HG03571 (cell line): ENCODE data around the gene PRLR.
"Not testable (repeated sequence)": the region's sequence is repeated elsewhere in the genome, so short reads cannot be mapped to it uniquely, and the experiment has no call there.

Source experiments
- ATAC-seq: cut with Tn5 transposase; IDR thresholded peaks from one replicate; pipeline ENCODE4 v1.9.1; 2021; ENCODE audit not compliant: unreplicated experiment

The PRLR gene

DNA sequence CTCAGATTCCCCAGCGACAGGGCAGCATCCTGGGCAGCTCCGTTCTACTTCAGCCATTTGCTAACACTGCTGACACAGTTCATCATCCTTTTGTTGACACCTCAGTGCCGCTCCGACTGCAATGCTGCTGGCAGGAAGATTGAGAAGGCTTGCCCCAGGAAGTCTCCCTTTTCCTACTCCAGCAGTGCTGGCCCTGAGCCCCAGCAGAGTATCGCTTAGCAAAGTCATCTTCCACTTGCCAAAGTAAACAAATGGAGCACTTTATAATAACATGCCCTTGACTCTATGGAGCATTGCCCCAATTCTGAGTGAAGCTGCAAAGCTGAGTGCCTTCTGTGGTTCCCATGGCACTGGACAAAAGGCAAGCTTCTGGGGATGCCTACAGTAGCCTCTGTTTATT is 32.2 kb downstream of the PRLR start:
- ATAC-seq = no peak

DNA sequence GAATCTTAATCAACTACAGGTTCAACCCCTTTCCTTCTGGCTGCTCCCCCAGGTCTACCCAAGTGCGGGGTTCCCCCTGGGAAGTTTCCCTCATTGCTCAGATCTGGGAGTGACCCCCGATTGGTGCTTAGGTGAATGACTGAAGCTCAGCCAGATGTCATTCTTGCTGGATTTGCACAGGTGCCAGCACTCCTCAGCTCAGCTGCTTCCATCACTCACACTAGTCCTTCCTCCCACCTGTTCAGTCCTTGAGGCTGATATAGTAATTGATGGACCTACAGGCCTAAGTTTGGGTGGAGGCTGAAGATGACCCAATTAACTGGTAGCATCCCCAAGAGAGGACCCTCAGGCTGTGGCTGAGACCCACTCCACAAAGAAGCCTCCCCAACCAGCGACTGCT is 32.9 kb downstream of the PRLR start:
- no peak for ATAC-seq

- no peak for ATAC-seq
Measured at GRCh38 chr5:35195472-35195852, 34.8 kb downstream of the PRLR start.

DNA sequence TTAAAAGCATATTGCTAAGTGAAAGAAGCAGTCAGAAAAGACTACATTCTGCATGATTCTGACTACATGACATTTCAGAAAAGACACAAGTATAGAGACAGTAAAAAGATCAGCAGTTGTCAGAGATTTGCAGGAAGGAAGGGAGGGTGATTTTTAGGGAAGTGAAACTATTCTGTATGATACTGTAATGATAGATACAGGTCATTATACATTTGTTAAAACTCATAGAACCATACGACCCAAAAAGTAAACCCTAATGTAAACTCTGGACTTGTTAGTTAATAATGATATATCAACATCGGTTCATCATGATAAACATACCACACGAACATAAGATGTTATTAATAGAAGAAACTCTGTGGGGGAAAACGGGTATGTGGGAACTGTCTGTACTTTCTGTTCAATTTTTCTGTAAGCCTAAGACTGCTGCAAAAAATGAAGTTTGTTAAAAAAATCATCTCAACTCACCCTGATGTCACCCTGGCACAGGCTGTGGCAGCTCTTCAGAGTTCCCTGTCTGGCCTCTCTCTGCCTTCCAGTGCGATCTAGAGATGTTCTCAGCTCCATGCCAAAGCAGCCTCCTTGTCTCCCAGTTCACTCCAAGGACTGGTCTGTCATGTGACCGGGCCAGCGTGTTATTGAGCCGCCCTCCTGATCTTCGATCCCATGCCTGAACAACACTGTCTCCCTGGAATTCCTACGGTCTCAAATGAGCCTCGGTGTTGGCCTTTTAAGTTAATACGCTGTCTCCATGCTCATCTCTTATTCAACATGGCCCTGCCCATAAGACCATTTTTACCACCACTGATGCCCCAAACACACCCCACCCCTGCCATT is 35.4 kb downstream of the PRLR start:
- ATAC-seq = peak; percentile 96

- ATAC-seq = no peak
Measured at GRCh38 chr5:35192506-35192905, 37.8 kb downstream of the PRLR start.

DNA sequence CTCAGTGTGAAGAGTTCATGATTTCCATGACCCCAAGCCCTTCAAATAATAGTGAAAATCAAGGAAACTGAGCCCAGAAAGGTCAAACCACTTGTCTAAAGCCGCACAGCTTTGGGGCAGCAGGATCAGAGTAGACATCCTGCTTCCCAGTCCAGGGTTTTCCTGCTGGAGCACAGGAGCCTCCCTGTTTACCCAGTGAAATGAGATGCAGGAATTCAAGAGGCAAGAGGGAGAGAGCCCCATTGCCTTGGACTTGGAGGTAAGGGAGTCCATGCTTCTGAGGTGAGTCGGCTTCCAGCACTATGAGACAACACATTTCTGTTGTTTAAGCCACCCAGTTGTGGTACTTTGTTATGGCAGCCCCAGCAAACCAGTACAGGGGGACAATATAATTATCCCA is 40.5 kb downstream of the PRLR start:
- not testable (repeated sequence) for ATAC-seq

- no peak for ATAC-seq
Measured at GRCh38 chr5:35188031-35188457, 42.2 kb downstream of the PRLR start.

DNA sequence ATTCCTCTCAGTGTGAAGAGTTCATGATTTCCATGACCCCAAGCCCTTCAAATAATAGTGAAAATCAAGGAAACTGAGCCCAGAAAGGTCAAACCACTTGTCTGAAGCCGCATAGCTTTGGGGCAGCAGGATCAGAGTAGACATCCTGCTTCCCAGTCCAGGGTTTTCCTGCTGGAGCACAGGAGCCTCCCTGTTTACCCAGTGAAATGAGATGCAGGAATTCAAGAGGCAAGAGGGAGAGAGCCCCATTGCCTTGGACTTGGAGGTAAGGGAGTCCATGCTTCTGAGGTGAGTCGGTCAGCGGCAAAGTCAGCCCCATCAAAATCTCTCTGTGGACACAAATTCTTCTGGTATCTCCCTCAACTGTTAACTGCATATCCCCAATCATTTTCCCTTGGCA is 42.7 kb downstream of the PRLR start:
- ATAC-seq = not testable (repeated sequence)

- ATAC-seq = no peak
Measured at GRCh38 chr5:35186749-35187148, 43.5 kb downstream of the PRLR start.

DNA sequence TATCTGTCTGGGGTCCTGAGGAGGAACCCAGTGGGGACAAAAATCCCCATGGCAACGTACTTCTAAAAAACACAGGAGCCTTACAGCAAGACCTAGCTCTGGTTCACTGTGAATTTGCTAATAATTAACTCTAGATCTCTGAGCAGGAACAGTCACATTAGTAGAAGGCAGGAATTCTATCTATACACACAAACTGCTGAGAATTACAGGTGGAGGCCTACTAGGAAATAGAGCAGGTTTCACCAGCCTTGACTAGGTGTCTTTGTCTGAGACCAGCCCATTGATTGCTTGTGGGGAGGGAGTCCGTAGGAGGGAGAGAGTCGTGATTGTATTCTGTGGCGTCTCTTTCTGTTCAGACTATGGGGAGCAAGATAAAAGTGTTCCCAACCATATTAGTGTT is 44.8 kb downstream of the PRLR start:
- no peak for ATAC-seq

- ATAC-seq = no peak
Measured at GRCh38 chr5:35183556-35183955, 46.7 kb downstream of the PRLR start.

DNA sequence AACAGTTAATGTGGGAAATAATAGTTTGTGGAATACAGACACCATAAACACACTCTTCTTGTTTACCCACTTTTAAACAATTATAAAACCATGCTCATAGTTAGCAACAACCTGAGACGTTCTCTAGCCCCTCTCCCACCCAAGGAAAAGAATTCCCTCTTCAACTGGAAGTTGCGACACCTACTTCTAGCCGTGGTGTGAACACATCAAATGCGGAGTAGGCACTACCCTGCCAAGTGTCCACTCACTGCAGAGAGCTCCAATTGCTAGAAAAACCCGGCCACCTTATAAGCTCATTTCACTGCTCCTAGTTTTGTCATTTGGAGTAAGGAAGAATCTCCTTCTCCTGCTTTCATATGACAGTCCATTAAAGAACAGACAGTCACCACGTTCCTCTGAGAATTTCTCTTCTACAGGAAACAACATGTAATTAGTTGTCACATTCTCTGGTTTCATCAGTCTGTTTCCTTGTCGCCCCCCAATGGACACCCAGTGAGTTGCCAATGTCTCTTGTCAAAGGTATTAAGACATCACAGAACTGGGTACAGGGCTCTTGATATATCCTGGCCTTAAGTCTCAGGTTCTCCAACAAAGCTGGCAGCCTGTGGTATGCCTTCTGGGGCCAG is 47.3 kb downstream of the PRLR start:
- no peak for ATAC-seq

DNA sequence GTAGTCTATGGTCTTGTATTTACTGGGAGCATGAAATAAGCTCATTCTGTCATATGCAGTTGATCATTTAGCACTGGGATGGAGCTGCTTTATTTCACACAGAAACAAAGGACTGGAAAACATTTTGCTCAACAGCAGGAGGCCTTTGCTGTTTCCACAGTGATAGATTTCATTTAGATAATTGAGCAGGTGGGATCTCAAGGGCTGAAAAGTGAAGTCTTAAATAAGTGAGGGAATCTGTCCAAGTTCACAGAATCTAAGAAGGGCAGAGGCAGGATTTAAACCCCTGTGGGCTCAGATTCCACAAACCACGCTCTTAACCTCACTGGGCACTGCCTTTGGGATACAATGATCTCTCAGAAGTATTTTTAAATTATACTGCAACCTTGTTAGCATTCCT is 47.8 kb downstream of the PRLR start:
- ATAC-seq = no peak

- no peak for ATAC-seq
Measured at GRCh38 chr5:35180046-35180445, 50.2 kb downstream of the PRLR start.

DNA sequence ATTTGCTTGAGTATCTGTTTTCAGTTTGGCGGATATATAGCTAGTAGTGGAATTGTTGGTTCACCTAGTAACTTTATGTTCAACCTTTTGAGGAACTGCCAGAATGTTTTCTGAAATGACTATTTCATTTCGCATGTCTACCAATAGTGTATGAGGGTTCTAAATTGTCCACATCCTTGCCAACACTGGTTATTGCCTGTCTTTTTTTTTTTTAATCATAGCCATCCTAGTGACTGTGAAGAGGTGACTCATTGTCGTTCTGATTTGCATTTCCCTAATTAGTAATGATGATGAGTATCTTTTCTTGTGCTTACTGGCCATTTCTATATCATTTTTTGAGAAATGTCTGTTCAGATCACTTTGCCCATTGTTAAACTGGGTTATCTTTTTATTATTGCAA is 52.5 kb downstream of the PRLR start:
- ATAC-seq = no peak

- no peak for ATAC-seq
Measured at GRCh38 chr5:35172533-35172932, 57.8 kb downstream of the PRLR start.

DNA sequence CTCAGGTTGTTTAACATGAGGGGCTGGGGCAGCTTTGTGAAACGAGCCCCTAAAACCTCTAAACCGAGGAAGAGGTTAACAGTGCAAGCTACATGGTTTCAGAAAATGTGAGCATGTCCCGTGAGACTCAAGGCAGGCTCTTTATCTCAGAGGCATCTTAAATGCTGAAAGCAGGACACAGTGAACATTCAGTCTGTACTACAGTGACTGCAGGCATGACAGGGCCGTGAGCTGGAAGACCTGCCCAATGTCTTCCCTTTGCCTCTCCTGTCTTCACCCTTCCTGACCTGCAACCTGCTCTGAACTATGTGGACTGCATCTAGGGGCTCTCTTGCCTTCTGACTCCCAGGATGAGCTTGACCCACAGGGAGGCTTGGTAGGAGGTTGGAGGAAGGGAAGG is 58.3 kb downstream of the PRLR start:
- no peak for ATAC-seq

DNA sequence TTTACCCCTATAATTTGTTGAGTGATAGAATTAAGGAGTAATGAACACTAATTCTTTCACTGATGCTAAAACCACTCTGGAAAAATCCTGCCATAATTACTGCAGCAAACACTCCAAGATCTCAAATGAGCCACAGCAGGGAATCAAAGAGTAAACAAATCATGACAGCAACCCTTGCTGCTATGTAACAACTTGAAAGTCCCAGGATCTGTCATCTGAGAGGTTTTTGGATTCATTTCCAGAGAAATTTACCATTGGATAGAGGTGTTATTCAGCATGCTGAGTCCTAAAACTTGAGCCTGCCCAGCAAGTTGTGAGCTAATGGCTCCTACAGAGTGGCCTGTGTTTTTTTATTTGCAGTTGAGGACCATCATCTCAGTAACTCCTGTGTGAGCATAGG is 59.2 kb downstream of the PRLR start:
- ATAC-seq = no peak

- ATAC-seq = no peak
Measured at GRCh38 chr5:35166043-35166442, 64.2 kb downstream of the PRLR start.

GRCh38 chr5:35164860-35165542 is 65.3 kb downstream of the PRLR start:
- no peak for ATAC-seq

- no peak for ATAC-seq
Measured at GRCh38 chr5:35163710-35164033, 66.6 kb downstream of the PRLR start.
